ENCODE measurements around the gene GRM4.
"Not testable (repeated sequence)": the region's sequence is repeated elsewhere in the genome, so short reads cannot be mapped to it uniquely, and the experiment has no call there.

The GRM4 gene

GRCh38 chr6:34022250-34022872 lies 123.5 kb downstream of the GRM4 start:
- DNase-seq (ENCODE audit: low spot score): no peak

DNA sequence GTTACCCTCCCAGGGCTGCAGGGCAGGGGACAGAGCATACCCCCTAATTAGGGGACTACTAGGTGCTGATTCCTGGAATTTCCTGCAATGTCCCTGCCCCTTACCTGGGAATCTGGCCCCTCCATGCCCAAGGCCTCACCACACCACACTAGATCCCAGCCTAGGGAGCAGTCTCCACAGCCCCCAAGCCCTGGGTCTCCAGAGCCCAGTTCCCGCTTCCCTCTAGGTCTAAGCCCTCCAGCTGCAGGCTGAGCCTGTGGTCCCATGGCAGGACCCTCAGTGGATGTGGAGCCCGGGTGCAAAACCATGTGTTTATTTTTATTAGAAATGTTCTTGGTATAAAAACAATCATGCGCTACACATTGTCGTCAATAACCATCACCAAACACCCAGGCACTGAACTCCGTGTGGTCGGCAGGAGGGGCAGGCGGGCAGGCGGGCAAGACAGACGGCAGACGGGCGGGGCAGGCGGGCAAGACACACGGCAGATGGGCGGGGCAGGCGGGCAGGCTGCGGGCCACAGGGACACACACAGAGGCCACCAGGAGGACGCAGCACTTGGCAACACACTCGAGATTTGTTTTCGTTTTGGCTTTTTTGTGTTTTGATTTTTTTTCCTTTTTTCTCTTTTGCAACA lies 124.2 kb downstream of the GRM4 start:
- DNase-seq (ENCODE audit: low spot score): no peak

DNA sequence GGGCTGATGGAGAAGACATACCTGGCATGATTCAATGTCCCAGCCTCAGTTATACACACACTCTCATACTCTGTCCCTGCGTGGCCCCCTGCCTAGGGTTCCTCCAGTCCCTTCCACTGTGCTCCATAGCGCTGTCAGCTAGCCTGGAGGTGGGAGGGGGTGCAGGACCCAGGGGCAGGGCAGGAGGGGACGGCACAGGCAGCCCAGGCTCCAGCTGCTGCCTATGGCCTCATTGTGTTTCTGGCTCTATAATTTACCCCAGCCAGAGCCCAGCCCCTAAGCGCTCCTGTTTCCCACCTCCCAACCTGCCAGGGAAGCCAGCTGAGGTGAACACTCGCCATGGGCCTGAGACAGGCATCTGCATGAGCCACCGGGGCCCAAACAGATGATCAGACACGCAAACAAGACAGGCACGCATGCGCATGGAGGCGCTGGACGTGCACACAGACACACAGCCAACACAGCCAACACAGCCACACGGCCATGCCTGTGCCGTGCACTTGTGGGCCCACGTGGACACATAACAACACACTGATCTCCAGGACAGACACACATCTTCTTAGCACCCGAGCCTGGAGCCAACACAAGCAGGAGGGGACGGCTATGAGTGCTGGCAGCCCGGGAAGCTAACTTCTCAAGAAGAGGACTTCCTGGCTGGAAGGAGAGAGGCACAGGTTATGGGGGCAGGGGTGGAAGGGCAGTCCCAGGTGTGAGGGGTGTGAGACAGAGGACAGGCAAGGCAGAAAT lies 124.9 kb downstream of the GRM4 start:
- no peak for DNase-seq (ENCODE audit: low spot score)

- no peak for DNase-seq (ENCODE audit: low spot score)
Observed at GRCh38 chr6:34020278-34020677, 125.6 kb downstream of the GRM4 start.

GRCh38 chr6:34018961-34019606 lies 126.8 kb downstream of the GRM4 start:
- no peak for DNase-seq (ENCODE audit: low spot score)

- DNase-seq (ENCODE audit: low spot score): no peak
Observed at GRCh38 chr6:34018026-34018425, 127.9 kb downstream of the GRM4 start.

DNA sequence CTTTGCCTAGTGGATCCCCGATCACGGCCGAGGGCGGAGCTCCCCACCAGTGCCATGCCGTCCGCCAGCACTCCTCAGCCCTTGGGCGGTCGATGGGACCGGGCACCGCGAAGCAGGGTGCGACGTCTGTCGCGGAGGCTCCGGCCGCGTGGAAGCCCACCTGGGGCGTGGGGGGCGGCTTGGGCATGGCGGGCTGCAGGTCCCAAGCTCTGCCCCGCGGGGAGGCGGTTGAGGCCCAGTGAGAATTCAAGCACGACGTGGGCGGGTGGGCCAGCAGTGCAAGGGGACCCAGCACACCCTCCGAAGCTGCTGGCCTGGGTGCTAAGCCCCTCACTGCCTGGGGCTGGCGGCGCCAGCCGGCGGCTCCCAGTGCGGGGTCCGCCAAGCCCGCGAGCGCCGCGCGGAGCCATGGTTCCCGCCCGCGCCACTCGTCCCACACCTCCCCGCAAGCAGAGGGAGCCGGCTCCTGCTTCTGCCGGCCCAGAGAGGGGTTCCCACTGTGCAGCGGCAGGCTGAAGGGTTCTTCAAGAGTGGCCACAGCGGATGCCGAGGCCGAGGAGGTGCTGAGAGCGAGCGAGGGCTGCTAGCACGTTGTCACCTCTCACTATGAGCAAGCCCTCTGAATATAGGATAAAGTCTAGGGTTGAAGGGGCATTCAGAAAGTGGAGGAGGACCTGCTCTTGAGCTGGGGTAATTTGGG lies 128.6 kb downstream of the GRM4 start:
- DNase-seq (ENCODE audit: low spot score): no peak

DNA sequence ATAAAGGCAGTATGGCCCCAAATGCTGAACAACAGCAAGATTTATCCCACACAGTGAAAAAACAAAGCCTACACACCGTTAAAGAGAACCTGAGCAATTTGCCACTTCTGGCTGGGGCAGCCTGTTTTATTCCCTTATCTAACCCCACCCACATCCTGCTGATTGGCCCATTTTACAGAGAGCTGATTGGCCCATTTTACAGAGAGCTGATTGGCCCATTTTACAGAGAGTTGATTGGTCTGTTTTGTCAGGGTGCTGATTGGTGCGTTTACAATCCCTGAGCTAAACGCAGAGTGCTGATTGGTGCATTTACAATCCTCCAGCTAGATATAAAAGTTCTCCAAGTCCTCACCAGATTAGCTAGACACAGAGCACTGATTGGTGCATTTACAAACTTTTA lies 129.3 kb downstream of the GRM4 start:
- not testable (repeated sequence) for DNase-seq (ENCODE audit: low spot score)

DNA sequence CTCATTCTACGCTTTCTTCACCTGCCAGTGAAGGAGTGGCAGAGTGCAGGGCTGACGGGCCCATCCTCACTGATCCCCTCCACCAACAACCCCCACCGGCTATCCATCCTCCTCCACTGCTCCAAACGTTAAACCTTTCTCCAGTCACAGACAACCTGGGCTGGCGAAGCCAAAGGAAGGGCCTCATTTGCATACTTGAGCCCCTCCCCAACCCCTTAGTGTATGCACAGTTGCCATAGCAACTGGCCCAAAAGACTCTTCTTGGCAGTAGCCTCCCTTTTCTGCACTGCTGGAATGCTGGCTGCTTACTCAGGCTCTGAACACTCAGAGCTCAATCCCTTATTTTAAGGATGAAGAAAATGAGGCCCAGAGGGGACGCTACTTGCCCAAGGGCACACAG lies 130.3 kb downstream of the GRM4 start:
- DNase-seq (ENCODE audit: low spot score): no peak

- DNase-seq (ENCODE audit: low spot score): no peak
Observed at GRCh38 chr6:34011264-34011663, 134.6 kb downstream of the GRM4 start.

- no peak for DNase-seq (ENCODE audit: low spot score)
Observed at GRCh38 chr6:34005901-34006531, 139.9 kb downstream of the GRM4 start.

DNA sequence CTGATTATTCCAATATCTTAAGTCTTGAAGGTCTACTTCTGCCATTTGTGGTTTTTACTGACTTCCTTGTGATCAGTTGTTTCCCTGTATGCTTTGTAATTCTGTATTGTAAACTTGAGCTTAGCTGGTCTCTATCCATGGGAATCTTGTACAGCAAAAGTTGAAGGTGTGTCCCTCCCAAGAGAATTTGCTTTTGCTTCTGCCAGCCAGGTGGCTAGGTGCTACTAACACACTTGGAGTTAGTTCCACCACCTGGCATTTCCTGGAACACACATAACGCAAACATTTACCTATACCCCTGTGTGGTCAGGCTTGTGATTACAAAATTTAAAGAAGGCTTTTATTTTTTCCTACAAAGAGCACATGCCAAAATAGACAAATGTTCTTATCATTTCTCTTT lies 141.2 kb downstream of the GRM4 start:
- no peak for DNase-seq (ENCODE audit: low spot score)

DNA sequence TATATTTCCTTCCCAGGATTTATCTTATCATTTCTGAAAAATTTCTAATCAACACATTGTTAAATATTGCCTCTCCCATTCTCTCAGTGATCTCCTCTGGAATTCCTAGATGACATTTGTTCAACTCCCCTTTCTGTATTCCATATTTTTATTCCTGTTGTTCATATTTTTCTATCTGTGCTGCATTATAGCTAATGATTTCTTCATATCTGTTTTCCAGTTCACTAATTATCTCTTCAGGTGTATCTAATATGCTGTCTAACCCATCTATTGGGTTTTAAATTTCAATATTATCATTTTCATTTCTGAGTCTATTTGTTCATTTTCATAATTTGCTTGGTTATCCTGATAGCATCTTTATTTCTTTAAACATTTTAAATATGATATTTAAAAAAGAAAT lies 141.9 kb downstream of the GRM4 start:
- no peak for DNase-seq (ENCODE audit: low spot score)

DNA sequence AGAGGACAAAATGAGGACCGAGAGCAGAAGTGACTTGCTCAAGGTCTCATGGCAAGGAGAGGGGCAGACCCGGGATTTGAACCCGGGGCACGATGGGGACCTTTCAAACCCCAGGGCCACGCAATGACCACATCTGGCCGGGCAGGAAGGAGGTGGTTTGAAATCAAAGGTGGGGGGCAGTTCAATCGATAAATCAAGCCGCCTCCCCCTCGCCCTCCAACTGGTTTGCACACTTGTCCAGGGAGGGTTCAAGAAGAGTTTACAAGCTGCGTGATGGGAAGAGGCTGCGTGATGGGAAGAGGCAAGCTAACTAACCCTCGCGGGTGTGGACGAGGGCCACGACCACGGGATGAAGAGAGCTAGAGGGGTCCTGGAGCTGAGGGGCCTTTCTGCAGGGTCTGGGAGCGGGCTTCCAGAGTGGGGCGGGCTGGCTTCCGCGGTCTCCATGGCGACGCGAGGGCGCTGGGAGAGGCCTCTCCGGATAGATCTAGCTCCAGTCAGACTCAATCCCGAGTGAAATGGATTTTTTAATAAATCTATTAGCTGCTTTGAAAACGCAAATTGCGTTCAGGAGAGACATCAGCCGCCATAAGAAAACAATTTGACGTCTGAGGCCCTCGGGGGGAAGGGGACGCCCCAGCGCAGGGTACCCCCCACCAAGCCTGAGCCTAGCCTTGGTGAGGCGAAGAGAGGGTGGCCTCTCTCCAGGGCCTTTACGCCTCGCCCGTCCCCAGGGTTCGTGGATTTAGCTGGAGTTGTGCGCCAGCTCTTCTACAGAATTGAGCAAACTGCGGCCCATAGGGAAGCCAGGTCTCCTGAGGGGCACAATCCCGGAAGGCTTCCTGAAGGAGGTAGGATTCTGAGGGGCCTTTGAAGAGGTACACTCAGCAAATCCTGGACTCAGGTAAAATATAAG lies 143.9 kb downstream of the GRM4 start:
- DNase-seq (ENCODE audit: low spot score): no peak

GRCh38 chr6:34000281-34000680 lies 145.6 kb downstream of the GRM4 start:
- DNase-seq (ENCODE audit: low spot score): no peak

GRCh38 chr6:33999567-33999966 lies 146.3 kb downstream of the GRM4 start:
- no peak for DNase-seq (ENCODE audit: low spot score)

- DNase-seq (ENCODE audit: low spot score): no peak
Observed at GRCh38 chr6:33998660-33999059, 147.2 kb downstream of the GRM4 start.

DNA sequence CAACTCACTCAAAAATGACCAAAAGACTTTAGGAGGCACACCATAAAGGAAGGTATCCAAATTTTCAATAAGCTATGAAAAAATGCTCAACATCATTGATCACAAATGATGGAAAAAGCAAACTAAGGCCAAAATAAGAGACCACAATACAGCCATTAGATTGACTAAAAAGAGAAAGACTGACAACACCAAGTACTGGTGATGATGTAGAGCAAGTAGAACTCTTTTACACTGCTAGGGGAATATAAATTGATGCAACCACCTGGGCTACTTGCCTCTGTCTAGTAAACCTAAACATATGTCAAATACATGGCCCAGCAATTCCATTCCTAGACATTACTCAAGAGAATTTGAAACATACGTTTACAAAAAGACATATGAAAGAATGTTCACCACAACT lies 148.6 kb downstream of the GRM4 start:
- DNase-seq (ENCODE audit: low spot score): no peak

- DNase-seq (ENCODE audit: low spot score): no peak
Observed at GRCh38 chr6:33996120-33996475, 149.8 kb downstream of the GRM4 start.

DNA sequence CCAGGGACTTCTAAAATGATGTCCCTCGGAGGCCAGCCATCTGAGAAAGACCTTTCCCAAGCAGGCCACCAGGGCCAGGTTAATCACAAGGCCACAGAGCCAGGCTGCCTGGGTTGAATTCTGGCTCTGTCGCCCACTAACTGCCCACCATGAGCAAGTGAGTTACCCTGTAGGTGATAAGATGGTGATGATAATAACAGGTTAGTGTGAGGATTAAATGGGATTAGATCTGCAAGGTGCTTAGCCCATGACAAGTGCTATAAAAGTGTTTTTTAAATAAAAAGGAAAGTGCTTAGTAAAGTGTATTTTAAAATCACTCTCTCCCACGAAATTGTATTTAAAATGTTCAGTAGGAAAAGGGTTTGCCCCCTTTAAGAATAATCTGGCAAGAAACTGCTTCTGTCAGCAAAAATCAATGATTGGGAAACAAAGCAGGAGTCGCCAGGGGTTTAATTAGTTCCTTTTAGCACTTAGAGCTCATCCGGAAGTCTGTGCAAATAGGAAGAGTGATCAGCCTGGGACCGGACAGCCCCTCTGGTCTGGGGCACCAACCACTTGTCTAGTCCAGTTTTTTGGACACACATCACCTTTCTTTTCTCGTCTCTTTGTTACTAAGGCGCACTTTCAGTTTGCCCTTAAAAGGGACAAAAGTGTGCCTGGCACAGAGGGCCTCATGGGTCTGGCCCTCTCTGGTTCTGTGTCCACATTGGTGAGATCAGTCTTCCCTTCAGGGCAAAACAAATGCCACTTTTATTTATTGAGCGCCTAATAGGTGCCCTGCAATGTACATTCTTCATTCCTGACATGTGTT lies 150.4 kb downstream of the GRM4 start:
- no peak for DNase-seq (ENCODE audit: low spot score)
